Gastroesophageal sphincter (tissue), 3 donors: ENCODE data around the gene MR1.

Experiments used
- EP300 ChIP-seq: sonication (generic); formaldehyde crosslinking; IDR thresholded peaks from one replicate; pipeline ENCODE4 v1.6.1; 2017; ENCODE audit warnings: antibody characterized with exemption, mild to moderate bottlenecking
- POLR2A ChIP-seq, 2 donors: fragments of 450-650 bp; IDR thresholded peaks; one replicate each; pipeline ENCODE4 v1.6.1; 2017; ENCODE audit warnings: antibody characterized with exemption in 2 of 2, mild to moderate bottlenecking in 2 of 2, moderate library complexity in 1 of 2
- TF ChIP-seq, protein P1 (sequence below), 4 experiments: fragments of 200-600 bp in 2 of 4; fragments of 450-650 bp in 2 of 4; sonication (generic) in 1 of 4; IDR thresholded peaks; one replicate each; pipeline ENCODE4 v1.5.1; 2017 to 2019; ENCODE audit warnings: antibody characterized with exemption in 4 of 4, mild to moderate bottlenecking in 2 of 4, moderate library complexity in 2 of 4

GRCh38 chr1:181015251-181015615 is 18.6 kb upstream of the MR1 start:
- TF ChIP-seq, protein P1, sequence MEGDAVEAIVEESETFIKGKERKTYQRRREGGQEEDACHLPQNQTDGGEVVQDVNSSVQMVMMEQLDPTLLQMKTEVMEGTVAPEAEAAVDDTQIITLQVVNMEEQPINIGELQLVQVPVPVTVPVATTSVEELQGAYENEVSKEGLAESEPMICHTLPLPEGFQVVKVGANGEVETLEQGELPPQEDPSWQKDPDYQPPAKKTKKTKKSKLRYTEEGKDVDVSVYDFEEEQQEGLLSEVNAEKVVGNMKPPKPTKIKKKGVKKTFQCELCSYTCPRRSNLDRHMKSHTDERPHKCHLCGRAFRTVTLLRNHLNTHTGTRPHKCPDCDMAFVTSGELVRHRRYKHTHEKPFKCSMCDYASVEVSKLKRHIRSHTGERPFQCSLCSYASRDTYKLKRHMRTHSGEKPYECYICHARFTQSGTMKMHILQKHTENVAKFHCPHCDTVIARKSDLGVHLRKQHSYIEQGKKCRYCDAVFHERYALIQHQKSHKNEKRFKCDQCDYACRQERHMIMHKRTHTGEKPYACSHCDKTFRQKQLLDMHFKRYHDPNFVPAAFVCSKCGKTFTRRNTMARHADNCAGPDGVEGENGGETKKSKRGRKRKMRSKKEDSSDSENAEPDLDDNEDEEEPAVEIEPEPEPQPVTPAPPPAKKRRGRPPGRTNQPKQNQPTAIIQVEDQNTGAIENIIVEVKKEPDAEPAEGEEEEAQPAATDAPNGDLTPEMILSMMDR (IDR thresholded peaks at IDR 0.05), result no peak
- no peak for TF ChIP-seq POLR2A (IDR thresholded peaks at IDR 0.05)
- TF ChIP-seq EP300, result no peak
